Activated CD8-positive, alpha-beta T cell treated with anti-CD3 and anti-CD28 coated beads for 36 hours (primary cell): ENCODE results near the gene SINHCAF. TPM values are rescaled to one million over a fixed set of nuclear protein-coding genes. Genes with fewer than 3 reads are reported as not detected.

ENCODE experiments used
- ATAC-seq: fragments of 200-7000 bp; cut with Tn5 transposase; one replicate; pipeline ENCODE4 v1.10.0; 2021; ENCODE audit warnings: mild to moderate bottlenecking, moderate library complexity
- CTCF ChIA-PET: fragments of 350-600 bp; sonication (Branson Sonifier 250); formaldehyde crosslinking; loops from one replicate; lab custom pipeline; 2021; ENCODE audit warnings: antibody characterized with exemption; lab: Charles Lee
- POLR2A ChIA-PET: fragments of 350-600 bp; sonication (Branson Sonifier 250); formaldehyde crosslinking; loops from one replicate; lab custom pipeline; 2021; ENCODE audit warnings: antibody characterized with exemption; lab: Charles Lee
- DNase-seq: peaks from one replicate; pipeline ENCODE4 v3.0.0-alpha.2; 2020
- H3K27ac Mint-ChIP-seq: one replicate; pipeline ENCODE4 v1.8.0; 2021; ENCODE audit warnings: mild to moderate bottlenecking, mixed read lengths
- H3K27me3 Mint-ChIP-seq: one replicate; pipeline ENCODE4 v1.8.0; 2021; ENCODE audit warnings: mixed read lengths
- H3K36me3 Mint-ChIP-seq: one replicate; pipeline ENCODE4 v1.8.0; 2021; ENCODE audit warnings: low read depth, mixed read lengths
- H3K4me1 Mint-ChIP-seq: one replicate; pipeline ENCODE4 v1.8.0; 2021; ENCODE audit warnings: low read depth, mixed read lengths
- H3K4me3 Mint-ChIP-seq: one replicate; pipeline ENCODE4 v1.8.0; 2021; ENCODE audit warnings: mild to moderate bottlenecking, moderate library complexity, mixed read lengths
- H3K9me3 Mint-ChIP-seq: one replicate; pipeline ENCODE4 v1.8.0; 2021; ENCODE audit warnings: mixed read lengths
- intact Hi-C: fragments of 100-400 bp; cut with micrococcal nuclease; formaldehyde crosslinking; loops from one replicate; pipeline ENCODE4 v1.10.0; 2022
- total RNA-seq, 2 experiments: library from RNA; stranded (reverse); gene quantifications; one replicate each; pipeline ENCODE4 v1.2.3, GENCODE V29; 2021
- TF ChIP-seq, protein P1 (sequence below): fragments of 200-600 bp; IDR thresholded peaks from one replicate; pipeline ENCODE4 v1.8.0; 2022; ENCODE audit warnings: antibody characterized with exemption, mild to moderate bottlenecking

Gene SINHCAF
- total RNA-seq, 2 experiments from 2014 or later, result 171 to 184 TPM

DNA sequence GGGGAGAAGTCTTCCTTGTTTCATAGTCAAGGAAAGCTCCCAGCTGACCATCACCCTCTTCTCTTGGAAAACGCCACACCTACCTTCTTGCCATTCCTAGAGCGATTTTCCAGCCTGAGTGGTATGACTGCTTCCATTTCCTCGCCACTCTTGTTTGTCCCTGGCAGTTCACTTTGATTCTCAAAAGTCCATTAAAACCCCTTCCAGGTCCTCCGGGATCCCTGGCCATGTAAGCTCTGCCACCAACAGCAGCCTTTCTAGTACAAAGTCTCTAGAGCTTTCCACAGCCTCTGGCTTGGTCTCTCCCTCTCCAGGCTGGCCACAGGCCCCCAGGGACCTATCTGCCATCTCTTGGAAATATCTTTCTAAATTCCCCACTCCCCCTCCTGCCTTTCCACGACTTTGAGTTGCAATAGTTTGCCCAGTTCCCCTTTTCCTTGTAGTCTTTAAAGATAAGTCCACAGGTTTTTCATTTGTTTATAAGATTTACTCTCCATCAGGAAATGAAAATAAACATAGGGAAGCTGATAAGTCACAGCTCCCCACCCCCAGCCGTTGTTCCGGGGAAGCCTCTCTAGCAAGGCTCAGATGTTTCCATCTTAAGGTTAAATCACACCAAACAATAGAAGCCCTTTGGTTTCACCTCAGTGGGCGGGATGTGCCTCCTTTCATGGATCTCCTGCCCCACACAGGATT lies 42.9 kb upstream of the SINHCAF start:
- POLR2A ChIA-PET, result no interaction called here
- H3K27me3 Mint-ChIP-seq, result no peaks in the 10 kb centered on the region
- H3K27ac Mint-ChIP-seq, result no peak overlapping the region
- H3K4me1 Mint-ChIP-seq, result no peaks in the 10 kb centered on the region
- no peak for DNase-seq
- no peak overlapping the region for H3K4me3 Mint-ChIP-seq
- TF ChIP-seq, protein P1, sequence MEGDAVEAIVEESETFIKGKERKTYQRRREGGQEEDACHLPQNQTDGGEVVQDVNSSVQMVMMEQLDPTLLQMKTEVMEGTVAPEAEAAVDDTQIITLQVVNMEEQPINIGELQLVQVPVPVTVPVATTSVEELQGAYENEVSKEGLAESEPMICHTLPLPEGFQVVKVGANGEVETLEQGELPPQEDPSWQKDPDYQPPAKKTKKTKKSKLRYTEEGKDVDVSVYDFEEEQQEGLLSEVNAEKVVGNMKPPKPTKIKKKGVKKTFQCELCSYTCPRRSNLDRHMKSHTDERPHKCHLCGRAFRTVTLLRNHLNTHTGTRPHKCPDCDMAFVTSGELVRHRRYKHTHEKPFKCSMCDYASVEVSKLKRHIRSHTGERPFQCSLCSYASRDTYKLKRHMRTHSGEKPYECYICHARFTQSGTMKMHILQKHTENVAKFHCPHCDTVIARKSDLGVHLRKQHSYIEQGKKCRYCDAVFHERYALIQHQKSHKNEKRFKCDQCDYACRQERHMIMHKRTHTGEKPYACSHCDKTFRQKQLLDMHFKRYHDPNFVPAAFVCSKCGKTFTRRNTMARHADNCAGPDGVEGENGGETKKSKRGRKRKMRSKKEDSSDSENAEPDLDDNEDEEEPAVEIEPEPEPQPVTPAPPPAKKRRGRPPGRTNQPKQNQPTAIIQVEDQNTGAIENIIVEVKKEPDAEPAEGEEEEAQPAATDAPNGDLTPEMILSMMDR, result no peak
- H3K36me3 Mint-ChIP-seq, result no peaks in the 10 kb centered on the region
- intact Hi-C loops, result no loop called here
- CTCF ChIA-PET, result no interaction called here
- ATAC-seq, result no peak
- no peaks in the 10 kb centered on the region for H3K9me3 Mint-ChIP-seq

DNA sequence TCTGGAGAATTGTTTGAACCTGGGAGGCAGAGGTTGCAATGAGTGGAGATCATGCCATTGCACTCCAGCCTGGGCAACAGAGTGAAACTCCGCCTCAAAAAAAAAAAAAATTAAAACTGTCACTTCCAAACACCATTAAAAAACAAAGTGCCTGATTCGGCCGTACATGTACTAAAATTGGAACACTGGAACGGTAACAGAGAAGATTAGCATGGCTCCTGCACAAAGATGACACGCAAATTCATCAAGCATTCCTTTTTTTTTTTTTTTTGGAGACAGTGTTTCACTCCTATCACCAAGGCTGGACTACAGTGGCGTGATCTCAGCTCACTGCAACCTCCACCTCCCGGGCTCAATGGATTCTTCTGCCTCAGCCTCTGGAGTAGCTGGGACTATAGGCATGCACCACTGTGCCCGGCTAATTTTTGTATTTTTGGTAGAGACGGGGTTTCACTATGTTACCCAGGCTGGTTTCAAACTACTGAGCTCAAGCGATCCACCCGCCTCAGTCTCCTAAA lies 40.2 kb upstream of the SINHCAF start:
- intact Hi-C loops, result no loop called here
- TF ChIP-seq, protein P1, result no peak
- POLR2A ChIA-PET, result no interaction called here
- H3K27me3 Mint-ChIP-seq, result no peaks in the 10 kb centered on the region
- no peaks in the 10 kb centered on the region for H3K9me3 Mint-ChIP-seq
- no peak overlapping the region for H3K27ac Mint-ChIP-seq
- H3K36me3 Mint-ChIP-seq, result no peaks in the 10 kb centered on the region
- ATAC-seq, result no peak
- peaks cover 16% of the 10 kb centered on the region for H3K4me1 Mint-ChIP-seq
- no peak for DNase-seq
- no peak overlapping the region for H3K4me3 Mint-ChIP-seq
- CTCF ChIA-PET, result no interaction called here

DNA sequence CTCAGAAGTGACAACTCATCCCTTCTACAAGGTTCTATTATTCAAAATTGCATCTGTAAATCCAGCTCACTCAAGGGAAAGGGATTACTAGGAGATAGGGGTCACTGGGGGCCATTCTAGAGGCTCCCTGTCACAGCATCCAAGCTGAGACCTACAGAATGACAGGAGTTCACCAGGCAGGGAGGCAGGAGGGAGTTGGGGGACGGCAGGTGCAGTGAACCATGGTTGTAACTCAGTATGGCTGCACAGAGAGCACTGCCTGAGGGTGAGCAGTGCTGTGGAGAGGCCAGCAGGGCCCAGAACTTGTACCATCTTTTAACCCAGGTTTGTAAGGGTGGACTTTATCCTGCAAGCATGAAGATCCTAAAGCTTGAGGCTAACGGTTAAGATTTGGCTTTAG lies 37.9 kb upstream of the SINHCAF start:
- ATAC-seq (no peak), DNase-seq (no peak)
- intact Hi-C loops, result no loop called here
- Mint-ChIP-seq H3K4me3 (no peak overlapping the region), H3K27me3 (no peaks in the 10 kb centered on the region), H3K27ac (no peak overlapping the region), H3K9me3 (no peaks in the 10 kb centered on the region), H3K4me1 (peaks cover 16% of the 10 kb centered on the region), H3K36me3 (no peaks in the 10 kb centered on the region)
- POLR2A ChIA-PET, result no interaction called here
- TF ChIP-seq, protein P1, result no peak
- CTCF ChIA-PET, result interaction anchor here (1.1 to 1.7 kb wide), 4 partner anchors 13 to 156 kb away, joined by 3 to 5 read pairs (median 4); no protein-coding TSS in a partner anchor

DNA sequence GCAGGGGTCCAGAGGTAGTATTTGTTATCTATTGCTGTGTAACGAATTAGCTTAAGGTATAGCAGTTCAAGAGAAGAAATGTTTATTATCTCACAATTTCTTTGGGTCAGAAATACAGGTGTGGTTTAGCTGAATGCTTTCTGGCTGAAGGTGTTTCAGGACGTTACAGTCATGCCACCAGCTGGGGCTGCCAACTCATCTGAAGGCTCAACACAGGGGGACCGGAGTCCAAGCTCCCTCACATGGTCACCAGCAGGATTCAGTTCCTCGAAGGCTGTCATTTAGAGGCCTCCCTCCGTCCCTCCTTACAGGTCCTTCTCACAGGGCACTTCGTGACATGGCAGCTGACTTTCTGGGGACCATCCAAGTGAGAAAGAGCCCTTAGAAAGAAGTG lies 37.5 kb upstream of the SINHCAF start:
- POLR2A ChIA-PET, result no interaction called here
- H3K9me3 Mint-ChIP-seq, result no peaks in the 10 kb centered on the region
- peak overlapping the region; percentile 88 for H3K27ac Mint-ChIP-seq
- ATAC-seq (no peak), DNase-seq (no peak)
- H3K4me1 Mint-ChIP-seq, result peaks cover 16% of the 10 kb centered on the region
- intact Hi-C loops, result no loop called here
- no peaks in the 10 kb centered on the region for H3K36me3 Mint-ChIP-seq
- TF ChIP-seq, protein P1, result no peak
- CTCF ChIA-PET, result interaction anchor here (1.1 to 2.8 kb wide), 5 partner anchors 13 to 155 kb away, joined by 3 to 9 read pairs (median 4); no protein-coding TSS in a partner anchor
- no peaks in the 10 kb centered on the region for H3K27me3 Mint-ChIP-seq
- no peak overlapping the region for H3K4me3 Mint-ChIP-seq

DNA sequence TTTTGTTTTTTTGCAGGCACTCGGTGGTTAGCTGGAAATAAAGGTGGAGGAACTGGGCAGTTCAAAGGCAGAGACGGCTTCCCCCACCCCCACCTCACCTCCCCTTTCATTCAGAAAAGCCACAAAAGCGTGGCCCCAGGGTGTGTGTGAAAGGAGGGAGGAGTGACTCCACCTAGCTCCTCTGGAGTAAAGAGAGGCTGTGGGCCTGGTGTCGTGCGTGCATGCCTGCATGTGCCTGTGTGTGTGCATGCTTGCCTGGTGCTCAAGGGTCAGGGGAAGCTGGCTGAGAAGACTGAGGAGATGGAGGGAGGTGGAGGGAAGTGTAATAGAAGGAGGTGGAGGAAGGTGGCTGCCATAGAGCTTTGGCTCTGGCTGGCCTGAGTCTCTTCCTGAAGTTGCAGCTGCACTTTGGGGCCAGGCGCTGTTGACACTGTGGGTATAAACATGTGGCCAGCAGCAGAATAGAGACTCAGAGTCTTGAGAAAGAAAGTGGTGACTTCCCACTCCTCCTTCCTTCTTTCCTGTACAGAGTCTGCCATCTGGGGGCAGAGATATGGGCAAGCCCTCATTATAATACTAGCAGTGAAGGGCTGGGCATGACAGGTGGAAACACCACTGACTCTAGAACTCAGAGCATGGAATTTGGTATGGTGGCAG lies 36.9 kb upstream of the SINHCAF start:
- TF ChIP-seq, protein P1, result no peak
- Mint-ChIP-seq H3K9me3 (no peaks in the 10 kb centered on the region), H3K4me3 (peak overlapping the region; percentile 48), H3K27ac (peak overlapping the region; percentile 88), H3K27me3 (no peaks in the 10 kb centered on the region), H3K4me1 (peaks cover 16% of the 10 kb centered on the region), H3K36me3 (no peaks in the 10 kb centered on the region)
- intact Hi-C loops, result no loop called here
- POLR2A ChIA-PET, result interaction anchor here (0.6 to 1.6 kb wide), 2 partner anchors 36 to 66 kb away, joined by 3 to 8 read pairs; partner anchors contain the start of gene SINHCAF
- CTCF ChIA-PET, result interaction anchor here (0.7 to 2.8 kb wide), 9 partner anchors 12 to 155 kb away, joined by 3 to 9 read pairs (median 3); no protein-coding TSS in a partner anchor
- peak; percentile 70 for DNase-seq
- ATAC-seq, result peak; percentile 87
